Lower leg skin (tissue), 3 donors: ENCODE data around the gene GNB1L.

Experiments used
- CTCF ChIP-seq, 3 donors: fragments of 450-650 bp; IDR thresholded peaks; one replicate each; pipeline ENCODE4 v1.5.1; 2016; ENCODE audit warnings: antibody characterized with exemption in 3 of 3, mild to moderate bottlenecking in 3 of 3, moderate library complexity in 2 of 3
- POLR2A ChIP-seq, 2 donors: fragments of 450-650 bp; IDR thresholded peaks; one replicate each; pipeline ENCODE4 v1.6.1; 2016 to 2017; ENCODE audit warnings: antibody characterized with exemption in 2 of 2, mild to moderate bottlenecking in 1 of 2, moderate library complexity in 1 of 2

GRCh38 chr22:19793661-19794310 lies 60.9 kb downstream of the GNB1L start:
- no peak for TF ChIP-seq CTCF (IDR thresholded peaks at IDR 0.05)
- TF ChIP-seq POLR2A (IDR thresholded peaks at IDR 0.05) = no peak
